ENCODE results near the gene REXO1.
"Not testable (repeated sequence)": the region's sequence is repeated elsewhere in the genome, so short reads cannot be mapped to it uniquely, and the experiment has no call there.

REXO1 gene

GRCh38 chr19:1848399-1849131, at the start of gene REXO1:
REXO1 (minus strand) TSS chr19:1848483; CDS start chr19:1848358, 125 bp downstream.
- peak; percentile 97 for DNase-seq

DNA sequence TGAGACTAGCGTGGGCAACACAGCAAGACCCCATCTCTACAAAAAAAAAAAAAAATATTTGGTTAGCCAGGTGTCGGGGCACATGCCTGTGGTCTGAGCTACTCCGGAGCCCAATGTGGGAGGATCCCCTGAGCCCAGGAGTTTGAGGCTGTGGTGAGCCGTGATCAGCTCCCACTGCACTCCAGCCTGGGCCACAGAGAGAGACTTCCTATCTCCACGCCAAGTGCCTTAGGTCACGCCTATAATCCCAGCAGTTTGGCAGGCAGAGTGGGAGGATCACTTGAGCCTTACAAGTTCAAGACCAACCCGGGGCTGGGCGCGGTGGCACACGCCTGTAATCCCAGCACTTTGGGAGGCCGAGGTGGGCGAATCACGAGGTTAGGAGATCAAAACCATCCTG, 48.2 kb upstream of the REXO1 start:
- no peak for DNase-seq

DNA sequence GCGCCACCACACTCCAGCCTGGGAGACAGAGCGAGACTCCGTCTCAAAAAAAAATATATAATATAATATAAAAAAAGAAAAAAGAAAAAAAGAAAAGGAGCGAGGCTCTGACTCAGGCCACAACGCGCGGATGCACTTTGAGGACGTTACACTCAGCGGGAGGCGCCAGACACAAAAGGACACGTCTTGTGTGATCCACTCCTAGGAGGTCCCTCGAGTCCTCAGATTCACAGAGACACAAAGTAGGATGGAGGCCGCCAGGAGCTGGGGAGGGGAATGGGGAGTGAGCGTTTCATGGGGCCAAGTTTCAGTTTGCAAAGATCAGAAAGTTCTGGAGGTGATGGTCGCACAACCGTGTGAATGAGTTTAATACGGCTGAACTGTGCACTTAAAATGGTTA, 45.5 kb upstream of the REXO1 start:
- DNase-seq, result no peak

DNA sequence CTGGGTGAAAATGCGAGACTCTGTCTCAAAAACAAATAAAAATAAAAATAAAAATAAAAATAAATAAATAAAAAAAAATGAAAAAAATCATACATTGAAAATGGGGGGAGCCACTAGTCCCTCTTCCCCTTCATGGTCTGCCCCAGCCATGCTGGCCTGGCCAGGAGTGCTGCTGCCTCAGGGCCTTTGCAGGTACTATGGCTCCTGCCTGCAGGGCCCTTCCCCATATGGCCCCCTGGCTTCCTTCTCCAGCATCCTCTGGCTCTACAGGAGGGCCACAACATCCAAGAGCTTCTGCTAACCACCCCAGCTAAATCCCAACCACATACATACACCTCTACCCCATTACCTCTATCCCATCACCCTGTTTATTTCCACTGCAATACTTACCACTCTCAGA, 41.6 kb upstream of the REXO1 start:
- no peak for DNase-seq

DNA sequence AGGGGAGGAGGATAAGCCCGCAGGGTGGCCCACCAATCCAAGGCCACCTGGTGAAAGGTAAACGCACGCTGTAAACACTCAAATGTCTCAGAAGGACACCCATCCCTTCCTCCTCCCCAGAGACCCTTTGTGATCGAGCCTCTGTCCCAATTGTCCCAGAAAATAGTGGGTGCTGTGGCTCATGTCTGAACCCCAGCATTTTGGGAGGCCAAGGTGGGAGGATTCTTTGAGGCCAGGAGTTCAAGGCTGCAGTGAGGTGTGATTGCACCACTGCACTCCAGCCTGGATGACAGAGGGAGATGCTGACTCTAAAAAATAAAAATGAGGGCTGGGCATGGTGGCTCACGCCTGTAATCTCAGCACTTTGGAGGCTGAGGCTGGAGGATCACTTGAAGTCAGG, 40.1 kb upstream of the REXO1 start:
- DNase-seq, result no peak

DNA sequence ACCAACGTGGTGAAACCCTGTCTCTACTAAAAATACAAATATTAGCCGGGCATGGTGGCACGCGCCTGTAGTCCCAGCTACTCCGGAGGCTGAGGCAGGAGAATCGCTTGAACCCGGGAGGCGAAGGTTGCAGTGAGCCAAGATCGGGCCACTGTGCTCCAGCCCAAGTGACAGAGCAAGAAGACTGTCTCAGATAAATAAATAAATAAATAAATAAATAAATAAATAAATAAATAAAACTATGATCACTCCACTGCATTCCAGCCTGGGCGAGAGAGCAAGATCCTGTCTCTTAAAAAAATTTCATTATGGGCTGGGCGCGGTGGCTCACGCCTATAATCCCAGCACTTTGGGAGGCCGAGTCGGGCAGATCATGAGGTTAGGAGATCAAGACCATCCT, 38.1 kb upstream of the REXO1 start:
- not testable (repeated sequence) for DNase-seq

GRCh38 chr19:1885398-1886119, 37.3 kb upstream of the REXO1 start, which contains the start of gene ABHD17A:
ABHD17A (minus strand) TSS chr19:1885496; CDS start chr19:1881566, 3,930 bp downstream.
- DNase-seq, result peak; percentile 96

- no peak for DNase-seq
Measured at GRCh38 chr19:1884719-1885334, 36.5 kb upstream of the REXO1 start.

DNA sequence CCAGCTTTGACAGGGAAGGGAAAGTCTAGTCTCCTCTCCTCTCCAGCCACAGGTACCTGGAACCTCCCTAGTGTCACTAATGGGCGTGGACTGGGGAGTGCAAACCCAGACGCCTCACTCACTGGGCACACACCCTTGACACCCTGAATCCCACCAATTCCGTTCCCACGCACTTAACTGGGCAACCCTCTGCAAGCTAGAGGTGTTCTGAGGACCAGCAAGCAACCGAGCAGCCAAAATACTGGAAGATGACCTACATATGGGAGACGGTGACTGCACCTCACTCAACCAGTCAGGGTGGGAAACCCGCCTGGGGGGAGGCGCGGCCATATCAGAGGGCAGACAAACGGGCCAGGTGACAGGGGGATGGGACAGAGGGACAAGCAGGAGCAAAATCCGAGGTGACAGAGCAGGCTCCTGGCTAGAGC, 36.0 kb upstream of the REXO1 start:
- DNase-seq, result peak; percentile 34

GRCh38 chr19:1883784-1884183, 35.5 kb upstream of the REXO1 start:
- no peak for DNase-seq

DNA sequence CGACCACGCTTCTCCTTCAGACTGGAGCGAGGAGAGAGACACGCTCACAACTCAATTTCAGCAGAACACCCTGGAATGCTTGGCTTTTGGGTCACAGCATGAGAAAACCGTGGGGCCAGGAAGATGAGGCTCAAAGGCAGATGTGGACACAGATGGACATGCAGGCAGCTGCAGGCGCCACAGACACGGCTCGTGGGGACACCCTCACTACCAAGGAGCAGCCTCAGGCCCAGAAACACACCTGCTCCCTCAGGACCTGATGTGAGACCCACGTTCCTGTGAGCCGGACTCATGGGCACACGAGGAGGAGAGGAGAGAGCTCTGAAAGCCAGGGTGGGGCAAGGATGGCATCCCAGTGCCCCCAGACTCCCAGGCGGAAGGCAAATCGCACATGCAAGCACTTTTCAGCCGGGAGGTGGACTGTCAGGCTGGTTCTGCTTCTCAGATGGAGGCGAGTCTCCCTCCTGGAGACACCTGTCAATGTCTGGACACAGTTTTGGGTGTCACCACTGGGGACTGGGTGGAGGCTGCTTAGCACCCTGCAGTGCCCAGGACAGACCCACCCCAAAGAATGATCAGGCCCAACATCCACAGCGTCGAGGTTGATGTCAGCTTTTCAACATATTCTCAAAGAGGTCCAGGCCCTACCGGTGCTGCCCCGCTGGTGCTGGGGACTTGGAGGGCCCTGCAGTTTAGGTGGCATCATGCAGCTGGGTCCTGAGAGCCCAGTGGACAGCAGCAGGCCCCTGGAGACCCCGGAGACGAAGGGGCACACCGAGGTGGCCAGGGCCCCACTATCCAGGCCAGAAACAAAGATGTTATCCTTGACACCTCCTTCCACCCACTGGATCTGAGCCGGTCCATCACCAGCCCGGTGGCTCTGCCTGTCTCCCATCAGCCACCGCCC, 34.8 kb upstream of the REXO1 start:
- no peak for DNase-seq

GRCh38 chr19:1882089-1882785, 34.0 kb upstream of the REXO1 start:
- peak; percentile 67 for DNase-seq

GRCh38 chr19:1881393-1882088, 33.3 kb upstream of the REXO1 start:
- not testable (repeated sequence) for DNase-seq

DNA sequence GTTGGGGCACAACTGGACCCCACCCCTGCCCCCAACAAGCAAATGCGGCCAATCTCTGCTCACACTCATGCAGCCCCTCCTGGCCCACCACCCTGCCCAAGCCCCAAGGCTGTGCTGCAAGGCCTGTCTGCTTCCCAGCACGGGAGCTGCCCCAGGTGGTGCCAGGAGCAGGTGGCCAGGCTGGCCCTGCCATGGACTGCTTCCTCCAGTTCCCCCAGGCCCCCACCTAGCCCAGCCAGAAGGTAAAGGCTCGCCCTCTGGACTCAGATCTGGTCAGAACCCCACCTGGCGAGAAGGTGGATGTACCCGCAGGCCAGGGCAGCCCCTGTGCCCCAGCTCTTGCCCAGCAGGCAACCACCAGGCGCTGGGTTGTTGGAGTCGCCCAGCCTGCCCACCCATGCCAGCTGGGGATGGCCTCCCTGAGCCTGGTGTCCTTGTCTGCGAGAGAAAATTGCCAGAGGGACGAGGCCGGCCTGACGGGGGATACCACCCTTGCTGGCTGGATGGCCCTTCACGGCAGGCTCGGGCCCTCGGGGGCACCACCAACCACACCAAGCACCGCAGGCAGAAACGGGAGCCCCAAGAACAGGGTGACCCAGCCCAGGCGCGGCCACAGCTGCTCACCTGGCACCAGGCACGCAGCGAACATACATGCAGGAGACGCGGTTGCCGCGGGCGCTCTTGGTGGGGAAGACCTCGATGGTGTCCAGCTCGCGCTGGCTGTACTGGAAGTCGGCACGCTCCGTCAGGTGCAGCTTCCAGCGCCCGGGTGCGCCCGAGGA, 32.5 kb upstream of the REXO1 start:
- no peak for DNase-seq

- not testable (repeated sequence) for DNase-seq
Measured at GRCh38 chr19:1879982-1880381, 31.7 kb upstream of the REXO1 start.

DNA sequence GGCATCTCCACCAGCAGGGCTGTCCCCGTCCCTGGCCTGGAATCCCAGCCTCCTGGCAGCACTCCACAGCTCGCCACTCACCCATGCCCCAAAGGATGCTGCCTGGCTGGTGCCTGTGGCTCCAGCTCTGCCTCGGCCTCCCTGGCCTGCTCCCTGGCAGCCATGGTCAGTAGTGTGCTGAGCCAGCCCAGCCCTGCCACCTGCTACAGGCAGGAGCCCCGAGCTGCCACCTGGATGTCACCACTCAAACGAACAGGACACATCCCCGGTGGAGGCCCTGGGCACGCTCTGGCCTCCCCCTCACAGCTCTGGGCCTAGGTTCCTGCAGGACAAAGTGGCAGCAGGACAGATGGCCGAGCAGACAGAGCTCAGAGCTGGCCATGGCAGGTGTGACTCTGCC, 30.3 kb upstream of the REXO1 start:
- DNase-seq, result not testable (repeated sequence)

DNA sequence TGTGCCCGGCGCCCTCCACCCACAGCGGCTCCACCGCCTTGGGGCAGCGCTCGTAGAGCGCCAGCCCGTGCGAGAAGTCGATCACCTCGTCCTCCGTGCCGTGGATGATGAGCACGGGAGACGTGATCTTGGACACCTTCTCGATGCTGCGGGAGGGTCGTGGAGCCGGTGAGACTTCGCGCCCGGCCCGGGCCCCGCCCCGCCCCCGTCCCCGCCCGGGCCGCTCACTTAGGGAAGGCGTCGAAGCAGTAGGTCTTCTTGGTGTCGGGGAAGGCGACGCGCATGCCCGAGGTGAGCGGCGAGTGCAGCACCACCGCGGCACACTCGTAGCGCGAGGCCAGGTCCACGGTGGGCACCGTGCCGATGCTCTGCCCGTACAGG, 29.0 kb upstream of the REXO1 start:
- DNase-seq, result not testable (repeated sequence)

GRCh38 chr19:1876496-1877279, 28.4 kb upstream of the REXO1 start:
- not testable (repeated sequence) for DNase-seq

DNA sequence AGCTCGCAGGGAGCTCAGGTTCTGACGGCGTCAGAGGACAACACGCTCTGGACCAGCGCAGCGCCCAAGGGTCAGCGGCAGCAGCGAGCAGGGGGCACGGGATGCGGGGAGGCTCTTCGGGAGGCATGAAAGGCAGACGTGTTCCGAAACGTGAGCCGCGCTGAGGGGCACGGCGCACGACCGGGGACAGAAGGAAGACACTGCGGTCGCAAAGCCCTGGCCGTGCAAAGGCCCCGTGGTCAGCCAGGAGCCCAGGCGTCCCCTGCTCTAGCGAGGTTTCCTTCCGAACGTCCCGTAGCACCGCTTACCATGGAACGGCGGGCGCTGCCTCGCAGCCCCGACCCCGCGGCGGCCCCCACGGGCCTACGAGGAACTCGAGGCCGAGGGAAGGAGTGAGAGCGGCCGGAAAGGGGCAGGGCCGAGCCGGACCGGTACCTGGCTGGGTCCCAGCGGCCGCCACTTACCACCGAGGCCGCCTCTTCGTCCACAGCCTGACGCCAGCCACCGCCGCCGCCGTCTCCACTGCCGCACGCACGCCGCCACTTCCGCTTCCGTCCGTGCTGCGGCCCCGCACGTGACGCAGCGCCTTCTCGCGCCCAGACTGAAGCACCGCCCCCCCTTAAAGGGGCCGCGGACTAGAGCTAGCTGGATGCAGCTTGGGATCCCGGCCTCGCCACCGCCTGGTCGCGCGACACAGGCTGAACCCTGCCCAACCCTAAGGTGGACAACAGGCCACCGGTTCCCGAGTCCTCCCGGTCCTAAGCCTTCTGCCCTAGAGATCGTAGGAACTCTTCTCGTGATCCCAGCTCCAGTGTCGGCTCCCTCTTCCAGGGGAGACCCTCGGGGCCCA, 27.6 kb upstream of the REXO1 start:
- DNase-seq, result peak; percentile 89
